Psoas muscle (tissue), 8 donors: ENCODE measurements around the gene AUTS2. TPM values are rescaled to one million over a fixed set of nuclear protein-coding genes. Genes with fewer than 3 reads are reported as not detected.

Experiments used
- ATAC-seq, 4 donors: fragments of 200-7000 bp; cut with Tn5 transposase; one replicate each; pipeline ENCODE4 v1.9.1; 2020; ENCODE audit warnings: moderate library complexity in 3 of 4, mild to moderate bottlenecking in 2 of 4
- DNase-seq, 2 donors: peaks; one replicate each; pipeline ENCODE4 v3.0.0-alpha.2; 2020
- H3K27ac ChIP-seq: fragments of 200-600 bp; one replicate; pipeline ENCODE4 v1.8.0; 2022
- H3K27me3 ChIP-seq, 3 donors: fragments of 200-600 bp in 1 of 3; one replicate each; pipeline versions ENCODE4 v1.6.1 to v1.8.0; 2013 to 2022; ENCODE audit warnings: low read length in 2 of 3, mild to moderate bottlenecking in 2 of 3, moderate library complexity in 1 of 3; ENCODE audit not compliant: insufficient read depth in 3 of 3
- H3K36me3 ChIP-seq, 2 donors: fragments of 200-600 bp in 1 of 2; one replicate each; pipeline versions ENCODE4 v1.6.1 to v1.8.0; 2013 to 2022; ENCODE audit warnings: low read depth in 1 of 2, mild to moderate bottlenecking in 1 of 2, moderate library complexity in 1 of 2; ENCODE audit not compliant: insufficient read depth in 1 of 2
- H3K4me1 ChIP-seq: fragments of 200-600 bp; one replicate; pipeline ENCODE4 v1.8.0; 2022
- H3K4me3 ChIP-seq: fragments of 200-600 bp; one replicate; pipeline ENCODE4 v1.8.0; 2022; ENCODE audit warnings: mild to moderate bottlenecking
- H3K9me3 ChIP-seq: fragments of 200-600 bp; one replicate; pipeline ENCODE4 v1.8.0; 2022
- CTCF ChIP-seq: fragments of 200-600 bp; IDR thresholded peaks from one replicate; pipeline ENCODE4 v1.8.0; 2022; ENCODE audit warnings: antibody characterized with exemption
- WGBS, 3 donors: extraction: QIAGEN DNeasy Blood & Tissue Kit; methylation state at CpG; one replicate each; pipeline versions ENCODE4 v1.1.6 to v1.1.7; 2013; 5-methylcytosine and 5-hydroxymethylcytosine counted together
- intact Hi-C, 2 donors: fragments of 100-400 bp; cut with DNase I; formaldehyde crosslinking; loops; one replicate each; pipeline versions ENCODE4 v1.11.0 to v1.14.2; 2022
- polyA plus RNA-seq, 3 donors: library from polyadenylated mRNA; stranded (reverse); fragments of 200-250 nt; gene quantifications; one replicate each; pipeline ENCODE4 v1.2.3, GENCODE V29; 2013
- total RNA-seq, 4 donors: library from RNA; stranded (reverse); fragmentation: NEBNext Ultra II Directional in 2 of 4; extraction: Animal tissue kit (Norgen Biotek cat#: 25700) in 2 of 4; gene quantifications; one replicate each; pipeline versions ENCODE4 v1.2.1 to v1.2.4, GENCODE V29; 2021 to 2023
- donor health status: healthy with polysubstance abuse.
- donor health status: DM: no; HTN: no; CAD: no; lungs with moderate emphysema.
- donor health status: Bipolar disorder and iron deficiency.
- donor health status: healthy.
- donor health status: DM: yes; HTN: yes; CAD: no.
- donor health status: DM: no; HTN: no; CAD: no.
- donor health status: DM: no; HTN: no; CAD: no.
- donor health status: DM: yes; HTN: yes; CAD: no.

Gene AUTS2
- total and polyA plus RNA-seq, 7 donors, result 5.0 to 33.5 (median 14.3) TPM

- Histone ChIP-seq H3K4me3 (no peak overlapping the region), H3K36me3 (no peaks in the 10 kb centered on the region), H3K4me1 (no peaks in the 10 kb centered on the region), H3K27me3 (no peaks in the 10 kb centered on the region), H3K27ac (no peak overlapping the region), H3K9me3 (no peaks in the 10 kb centered on the region)
- ATAC-seq, result no peak
- TF ChIP-seq CTCF, result no peak
- no peak for DNase-seq
- 69 to 77% (median 73%) methylated on average over 2 of the region's 2 CpGs for WGBS, 3 donors
- intact Hi-C loops, result no loop called here
These were observed 643.4 kb downstream of the AUTS2 start for GRCh38 chr7:70241536-70242175.

GRCh38 chr7:70242826-70243225 lies 644.6 kb downstream of the AUTS2 start:
- Histone ChIP-seq H3K36me3 (no peaks in the 10 kb centered on the region), H3K27ac (no peak overlapping the region), H3K4me1 (no peaks in the 10 kb centered on the region), H3K9me3 (no peaks in the 10 kb centered on the region), H3K4me3 (no peak overlapping the region), H3K27me3 (no peaks in the 10 kb centered on the region)
- DNase-seq, result no peak
- intact Hi-C loops, result no loop called here
- 93 to 97% (median 95%) methylated on average over 4 of the region's 4 CpGs for WGBS, 3 donors
- no peak for TF ChIP-seq CTCF
- no peak for ATAC-seq

- Histone ChIP-seq H3K27ac (no peak overlapping the region), H3K36me3 (no peaks in the 10 kb centered on the region), H3K9me3 (no peaks in the 10 kb centered on the region), H3K4me3 (no peak overlapping the region), H3K4me1 (no peaks in the 10 kb centered on the region), H3K27me3 (no peaks in the 10 kb centered on the region)
- intact Hi-C loops, result no loop called here
- WGBS, 3 donors, result 95 to 100% (median 98%) methylated on average over 2 of the region's 2 CpGs
- DNase-seq (no peak), ATAC-seq (no peak)
- TF ChIP-seq CTCF, result no peak
These were observed 645.2 kb downstream of the AUTS2 start for GRCh38 chr7:70243443-70243842.

DNA sequence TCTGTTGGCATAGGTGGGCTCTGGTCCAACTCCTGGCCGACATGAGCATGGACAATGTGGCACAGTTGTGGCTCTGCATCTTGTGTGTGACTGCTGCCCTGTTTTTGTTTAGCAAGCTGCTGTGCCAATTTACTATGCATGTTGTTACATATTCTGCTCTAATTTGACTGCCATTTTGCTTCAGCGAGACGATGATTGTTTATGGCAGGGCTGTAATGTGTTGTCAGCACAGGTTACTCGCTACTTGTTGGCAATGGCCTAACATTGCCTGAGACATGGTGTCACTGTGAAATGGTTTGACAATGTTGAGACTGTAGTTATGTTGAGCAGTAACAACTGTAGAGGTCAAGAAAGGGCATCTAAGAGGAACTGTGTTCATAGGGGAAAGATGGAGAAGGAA lies 659.6 kb downstream of the AUTS2 start:
- H3K4me1 ChIP-seq, result no peaks in the 10 kb centered on the region
- no peaks in the 10 kb centered on the region for H3K9me3 ChIP-seq
- TF ChIP-seq CTCF, result no peak
- intact Hi-C loops, result no loop called here
- DNase-seq (no peak), ATAC-seq (no peak)
- no peak overlapping the region for H3K27ac ChIP-seq
- 68 to 88% (median 74%) methylated on average over 4 of the region's 4 CpGs for WGBS, 3 donors
- no peaks in the 10 kb centered on the region for H3K36me3 ChIP-seq
- no peaks in the 10 kb centered on the region for H3K27me3 ChIP-seq
- H3K4me3 ChIP-seq, result no peak overlapping the region

DNA sequence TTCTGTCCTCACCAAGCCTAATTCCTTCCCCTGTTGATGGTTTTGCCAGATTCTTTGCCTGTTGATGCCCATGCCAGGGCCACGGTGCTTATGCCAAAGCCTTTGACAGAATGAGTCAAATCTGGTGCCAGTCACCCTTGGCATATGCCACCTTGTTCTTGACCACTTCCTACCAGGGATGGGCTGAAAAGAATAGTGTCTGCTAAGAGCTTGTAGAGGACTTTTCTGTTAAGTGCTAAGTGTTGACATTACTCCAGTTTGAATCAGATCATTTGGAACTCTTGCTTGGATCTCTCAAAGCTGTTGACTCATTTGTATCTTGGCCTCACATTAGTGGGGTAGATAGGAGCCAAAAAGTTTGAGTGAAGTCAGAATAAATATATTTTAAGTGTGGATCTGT lies 661.2 kb downstream of the AUTS2 start:
- H3K36me3 ChIP-seq, result no peaks in the 10 kb centered on the region
- WGBS, 3 donors, result 35 to 59% (median 47%) methylated on average over 1 of the region's 1 CpG
- intact Hi-C loops, result no loop called here
- H3K27me3 ChIP-seq, result no peaks in the 10 kb centered on the region
- no peaks in the 10 kb centered on the region for H3K9me3 ChIP-seq
- TF ChIP-seq CTCF, result no peak
- peak in 1 of 2 donors; percentile 15 for DNase-seq
- H3K4me1 ChIP-seq, result no peaks in the 10 kb centered on the region
- peak in 2 of 4 donors; percentile 37 for ATAC-seq
- H3K4me3 ChIP-seq, result no peak overlapping the region
- no peak overlapping the region for H3K27ac ChIP-seq
